PC-3 (cell line): ENCODE measurements around the gene GPAM. TPM values are rescaled to one million over a fixed set of nuclear protein-coding genes. Genes with fewer than 3 reads are reported as not detected.

ENCODE experiments used
- ATAC-seq: fragments of 200-7000 bp; cut with Tn5 transposase; 2 replicates; pipeline ENCODE4 v1.9.1; 2020; ENCODE audit warnings: mild to moderate bottlenecking, moderate library complexity
- BruUV-seq: library from RNA; stranded (reverse); fragments of 400-500 nt; replicated peaks from 2 replicates; lab custom pipeline; 2021; lab: Mats Ljungman, UMichigan
- CTCF ChIA-PET: fragments of 300-600 bp; sonication (Branson Sonifier 250); formaldehyde crosslinking; loops from one replicate; lab custom pipeline; 2022; ENCODE audit warnings: antibody characterized with exemption; lab: Charles Lee
- POLR2A ChIA-PET: fragments of 300-600 bp; sonication (Branson Sonifier 250); formaldehyde crosslinking; loops from one replicate; lab custom pipeline; 2022; ENCODE audit warnings: antibody characterized with exemption; ENCODE audit not compliant: unreplicated experiment; lab: Charles Lee
- DNase-seq: peaks from one replicate; pipeline ENCODE4 v3.0.0-alpha.2; 2015
- H2AFZ ChIP-seq: fragments of 300-600 bp; sonication (generic); 2 replicates; pipeline ENCODE4 v1.6.0; 2016; ENCODE audit warnings: antibody characterized with exemption, low read length
- H3F3A ChIP-seq: fragments of 300-600 bp; sonication (generic); one replicate; pipeline ENCODE4 v1.6.0; 2017; ENCODE audit warnings: antibody characterized with exemption, low read length, control low read depth, mild to moderate bottlenecking; ENCODE audit not compliant: unreplicated experiment
- H3K27ac ChIP-seq: fragments of 300-600 bp; sonication (generic); 2 replicates; pipeline ENCODE4 v1.5.1; 2016; ENCODE audit warnings: mild to moderate bottlenecking, low read length
- H3K27me3 ChIP-seq: fragments of 300-600 bp; sonication (generic); 2 replicates; pipeline ENCODE4 v1.6.1; 2016; ENCODE audit warnings: low read length, mixed read lengths
- H3K36me3 ChIP-seq: fragments of 300-600 bp; sonication (generic); 2 replicates; pipeline ENCODE4 v1.6.1; 2016; ENCODE audit warnings: low read depth, mixed run types, low read length, mixed read lengths
- H3K4me1 ChIP-seq: fragments of 300-600 bp; sonication (generic); 2 replicates; pipeline ENCODE4 v1.5.1; 2016; ENCODE audit warnings: low read length; ENCODE audit not compliant: insufficient read depth
- H3K4me2 ChIP-seq: fragments of 300-600 bp; sonication (generic); 2 replicates; pipeline ENCODE4 v1.6.0; 2016; ENCODE audit warnings: low read length
- H3K4me3 ChIP-seq: fragments of 300-600 bp; sonication (generic); 2 replicates; pipeline ENCODE4 v1.5.1; 2016; ENCODE audit warnings: mild to moderate bottlenecking, low read length, mixed read lengths
- H3K79me2 ChIP-seq: fragments of 300-600 bp; sonication (generic); 2 replicates; pipeline ENCODE4 v1.6.1; 2017; ENCODE audit warnings: low read length, mixed read lengths
- H3K9ac ChIP-seq: fragments of 300-600 bp; sonication (generic); 2 replicates; pipeline ENCODE4 v1.6.0; 2016; ENCODE audit warnings: mild to moderate bottlenecking, low read length
- H3K9me2 ChIP-seq: fragments of 300-600 bp; sonication (generic); replicated peaks from 2 replicates; pipeline ENCODE4 v1.6.1; 2016; ENCODE audit warnings: mixed run types, low read length, mixed read lengths
- H3K9me3 ChIP-seq: fragments of 300-600 bp; sonication (generic); 2 replicates; pipeline ENCODE4 v1.6.1; 2016; ENCODE audit warnings: low read length, mixed read lengths
- H4K20me1 ChIP-seq: fragments of 300-600 bp; sonication (generic); 2 replicates; pipeline ENCODE4 v1.6.1; 2016; ENCODE audit warnings: low read length, mixed read lengths
- CTCF ChIP-seq: fragments of 300-600 bp; sonication (generic); conservative IDR thresholded peaks from 2 replicates; pipeline ENCODE4 v1.5.1; 2017; ENCODE audit warnings: antibody characterized with exemption, low read depth, mild to moderate bottlenecking, low read length
- EZH2 ChIP-seq: fragments of 300-600 bp; sonication (generic); IDR thresholded peaks from one replicate; pipeline ENCODE4 v1.6.1; 2017; ENCODE audit warnings: antibody characterized with exemption, mild to moderate bottlenecking, low read length; ENCODE audit not compliant: unreplicated experiment
- EZH2phosphoT487 ChIP-seq: fragments of 300-600 bp; sonication (generic); IDR thresholded peaks from 2 replicates; pipeline ENCODE4 v1.6.1; 2018; ENCODE audit warnings: mild to moderate bottlenecking, antibody characterized with exemption, low read length, borderline replicate concordance
- intact Hi-C: fragments of 100-400 bp; cut with micrococcal nuclease; formaldehyde crosslinking; loops from 2 replicates; pipeline ENCODE4 v1.9.0; 2023
- total RNA-seq: library from RNA; depleted of rRNA; stranded (reverse); fragments of >200 nt; gene quantifications from 2 replicates; pipeline ENCODE4 v1.2.3, GENCODE V29; 2014

GPAM gene
- total RNA-seq, 1 experiment from 2014 or later = 6.2 TPM

GRCh38 chr10:112126172-112126571 lies 57.4 kb downstream of the GPAM start:
- no peak for TF ChIP-seq EZH2
- no peak for TF ChIP-seq EZH2phosphoT487
- no peak for TF ChIP-seq CTCF
- no peak overlapping the region for H2AFZ ChIP-seq
- ATAC-seq (no peak), DNase-seq (no peak)
- no peaks in the 10 kb centered on the region for H3K79me2 ChIP-seq
- intact Hi-C loops = no loop called here
- CTCF ChIA-PET = no interaction called here
- H3K27me3 ChIP-seq = no peaks in the 10 kb centered on the region
- no peak overlapping the region for H3K27ac ChIP-seq
- POLR2A ChIA-PET = no interaction called here
- H3K9ac ChIP-seq = no peak overlapping the region
- no peaks in the 10 kb centered on the region for H3K9me3 ChIP-seq
- H3K4me3 ChIP-seq = no peak overlapping the region
- no peak overlapping the region for H3K4me2 ChIP-seq
- no peaks in the 10 kb centered on the region for H3K4me1 ChIP-seq
- H3K36me3 ChIP-seq = no peaks in the 10 kb centered on the region
- H4K20me1 ChIP-seq = no peaks in the 10 kb centered on the region
- H3F3A ChIP-seq = no peaks in the 10 kb centered on the region
- BruUV-seq = no TSS peak
- no peaks in the 10 kb centered on the region for H3K9me2 ChIP-seq

GRCh38 chr10:112124866-112125265 lies 58.7 kb downstream of the GPAM start:
- POLR2A ChIA-PET = no interaction called here
- ATAC-seq (no peak), DNase-seq (no peak)
- no peaks in the 10 kb centered on the region for H3K27me3 ChIP-seq
- no peak overlapping the region for H3K4me2 ChIP-seq
- no peak overlapping the region for H3K4me3 ChIP-seq
- no peaks in the 10 kb centered on the region for H3K79me2 ChIP-seq
- intact Hi-C loops = no loop called here
- no peaks in the 10 kb centered on the region for H3K9me3 ChIP-seq
- H3K9me2 ChIP-seq = no peaks in the 10 kb centered on the region
- no TSS peak for BruUV-seq
- H2AFZ ChIP-seq = no peak overlapping the region
- no peaks in the 10 kb centered on the region for H3K36me3 ChIP-seq
- H4K20me1 ChIP-seq = no peaks in the 10 kb centered on the region
- H3K27ac ChIP-seq = no peak overlapping the region
- TF ChIP-seq EZH2 = no peak
- TF ChIP-seq EZH2phosphoT487 = no peak
- TF ChIP-seq CTCF = no peak
- no peak overlapping the region for H3K9ac ChIP-seq
- no peaks in the 10 kb centered on the region for H3F3A ChIP-seq
- H3K4me1 ChIP-seq = no peaks in the 10 kb centered on the region
- CTCF ChIA-PET = no interaction called here

GRCh38 chr10:112122827-112123226 lies 60.7 kb downstream of the GPAM start:
- Histone ChIP-seq H4K20me1 (no peaks in the 10 kb centered on the region), H3K9me3 (no peaks in the 10 kb centered on the region), H3K27ac (no peak overlapping the region), H2AFZ (no peak overlapping the region), H3K79me2 (no peaks in the 10 kb centered on the region), H3K27me3 (no peaks in the 10 kb centered on the region), H3F3A (no peaks in the 10 kb centered on the region), H3K36me3 (no peaks in the 10 kb centered on the region), H3K4me1 (no peaks in the 10 kb centered on the region), H3K4me2 (no peak overlapping the region), H3K9ac (no peak overlapping the region), H3K4me3 (no peak overlapping the region), H3K9me2 (no peaks in the 10 kb centered on the region)
- ChIA-PET CTCF (no interaction called here), POLR2A (no interaction called here)
- ATAC-seq = no peak
- no TSS peak for BruUV-seq
- no peak for DNase-seq
- TF ChIP-seq EZH2phosphoT487 (no peak), EZH2 (no peak), CTCF (no peak)
- intact Hi-C loops = no loop called here
